Muscle of leg (tissue), 11 donors: Measurements from ENCODE around the gene ATP10B. TPM values are rescaled to one million over a fixed set of nuclear protein-coding genes. Genes with fewer than 3 reads are reported as not detected.

Experiments used
- DNase-seq: peaks from one replicate; pipeline ENCODE4 v3.0.0; 2013
- H3K27ac ChIP-seq: one replicate; pipeline ENCODE4 v1.5.1; 2013; ENCODE audit warnings: mild to moderate bottlenecking, low read length, control low read depth
- H3K27me3 ChIP-seq: one replicate; pipeline ENCODE4 v1.6.1; 2013; ENCODE audit warnings: low read length; ENCODE audit not compliant: control insufficient read depth, insufficient read depth
- H3K36me3 ChIP-seq: one replicate; pipeline ENCODE4 v1.6.1; 2013; ENCODE audit warnings: low read length; ENCODE audit not compliant: control insufficient read depth, insufficient read depth
- H3K4me1 ChIP-seq: one replicate; pipeline ENCODE4 v1.6.1; 2013; ENCODE audit warnings: low read length; ENCODE audit not compliant: control insufficient read depth, insufficient read depth
- H3K4me3 ChIP-seq: one replicate; pipeline ENCODE4 v1.5.1; 2013; ENCODE audit warnings: low read length, control low read depth
- H3K9me3 ChIP-seq: replicated peaks from 2 replicates; pipeline ENCODE4 v1.6.1; 2013; ENCODE audit warnings: low read depth, low read length; ENCODE audit not compliant: control insufficient read depth
- WGBS: methylation state at CpG from one replicate; pipeline ENCODE4 v1.1.5; 2013; ENCODE audit warnings: missing lambda C conversion rate; ENCODE audit not compliant: insufficient coverage; 5-methylcytosine and 5-hydroxymethylcytosine counted together
- polyA plus RNA-seq, 8 donors: library from polyadenylated mRNA; unstranded; fragments of 120-200 nt; gene quantifications; one replicate each; pipeline versions ENCODE4 v1.2.1 to v1.2.3, GENCODE V29; 2013; ENCODE audit warnings: inconsistent platforms in 1 of 8, low replicate concordance in 1 of 8; ENCODE audit not compliant: insufficient read length in 8 of 8, insufficient read depth in 1 of 8
- total RNA-seq: library from RNA; stranded (reverse); fragments of 120-200 nt; gene quantifications from one replicate; pipeline ENCODE4 v1.2.4, GENCODE V29; 2013

Gene ATP10B
- total and polyA plus RNA-seq, 9 donors, result 0.24 to 1.4 (median 0.60) TPM

DNA sequence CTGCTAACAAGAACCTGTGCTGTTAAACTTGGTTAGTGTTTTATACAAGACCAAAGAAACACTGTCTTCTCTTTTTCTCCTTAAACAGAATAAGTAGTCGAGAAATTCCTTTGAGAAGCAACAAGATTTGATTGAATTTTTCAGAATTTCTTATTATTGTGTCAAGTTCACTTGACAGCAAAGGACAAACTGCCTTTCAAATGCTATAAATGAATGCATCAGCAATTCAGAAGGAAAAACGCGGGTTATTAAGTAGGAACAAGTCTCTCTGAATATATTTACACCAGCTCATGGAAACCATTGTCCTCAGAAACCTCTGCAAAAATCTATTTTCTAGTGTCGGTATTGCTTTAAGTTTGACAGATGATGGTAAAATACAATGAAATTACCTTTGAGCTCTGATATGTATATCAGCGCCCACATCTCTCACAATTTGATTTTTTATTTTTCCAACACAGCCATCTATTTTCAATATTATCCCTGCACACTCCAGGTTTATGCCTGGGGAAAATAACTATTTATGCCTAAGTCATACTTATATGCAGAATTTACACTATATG, 4.4 kb downstream of the ATP10B start:
- no peak for DNase-seq
- Histone ChIP-seq H3K9me3 (no peaks in the 10 kb centered on the region), H3K36me3 (no peaks in the 10 kb centered on the region), H3K4me1 (no peaks in the 10 kb centered on the region), H3K27me3 (no peaks in the 10 kb centered on the region), H3K4me3 (no peak overlapping the region), H3K27ac (no peak overlapping the region)
- WGBS, result no CpG with 5 or more reads among the region's 5 CpGs

DNA sequence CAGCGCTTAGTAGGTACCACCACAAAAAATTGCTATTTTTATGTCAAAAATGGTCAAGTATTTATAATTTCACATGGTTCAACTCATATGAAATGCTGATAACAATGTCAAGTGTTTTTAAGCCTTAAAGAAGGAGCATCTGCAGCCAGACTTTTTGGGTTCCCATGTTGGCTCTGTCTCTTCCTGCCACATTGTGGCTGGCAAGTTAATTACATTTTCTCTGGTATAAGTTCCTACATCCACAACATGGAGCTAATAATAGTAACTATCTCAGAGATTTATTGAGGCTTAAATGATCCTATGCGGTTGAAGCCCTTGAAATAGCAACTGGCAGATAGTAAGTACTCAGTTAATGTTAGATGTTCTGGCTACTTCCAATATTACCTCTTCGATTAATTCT, 5.4 kb downstream of the ATP10B start:
- no peak for DNase-seq
- H3K27me3 ChIP-seq, result no peaks in the 10 kb centered on the region
- H3K9me3 ChIP-seq, result no peaks in the 10 kb centered on the region
- no peaks in the 10 kb centered on the region for H3K4me1 ChIP-seq
- no peak overlapping the region for H3K27ac ChIP-seq
- H3K4me3 ChIP-seq, result no peak overlapping the region
- H3K36me3 ChIP-seq, result no peaks in the 10 kb centered on the region
- no CpG with 5 or more reads among the region's 3 CpGs for WGBS

DNA sequence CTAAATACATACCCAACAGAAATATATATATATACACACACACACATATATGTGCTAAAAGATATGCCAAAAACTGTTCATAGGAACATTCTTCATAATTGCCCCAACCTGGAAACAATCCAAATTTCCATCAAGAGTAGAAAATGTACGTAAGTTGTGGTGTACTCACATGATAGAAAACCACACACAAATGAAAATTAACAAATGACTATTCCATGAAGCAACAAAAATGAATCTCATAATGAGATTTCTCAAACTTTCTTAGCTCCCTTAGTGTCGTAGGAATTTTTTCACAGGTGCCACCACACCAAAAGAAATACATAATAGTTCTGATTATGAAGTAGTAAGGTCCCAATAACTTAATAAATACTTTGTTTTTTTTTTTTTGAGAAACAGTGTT, 7.8 kb downstream of the ATP10B start:
- Histone ChIP-seq H3K4me3 (no peak overlapping the region), H3K27me3 (no peaks in the 10 kb centered on the region), H3K36me3 (no peaks in the 10 kb centered on the region), H3K27ac (no peak overlapping the region), H3K4me1 (no peaks in the 10 kb centered on the region), H3K9me3 (no peaks in the 10 kb centered on the region)
- no peak for DNase-seq
- WGBS, result no CpG with 5 or more reads among the region's 2 CpGs

DNA sequence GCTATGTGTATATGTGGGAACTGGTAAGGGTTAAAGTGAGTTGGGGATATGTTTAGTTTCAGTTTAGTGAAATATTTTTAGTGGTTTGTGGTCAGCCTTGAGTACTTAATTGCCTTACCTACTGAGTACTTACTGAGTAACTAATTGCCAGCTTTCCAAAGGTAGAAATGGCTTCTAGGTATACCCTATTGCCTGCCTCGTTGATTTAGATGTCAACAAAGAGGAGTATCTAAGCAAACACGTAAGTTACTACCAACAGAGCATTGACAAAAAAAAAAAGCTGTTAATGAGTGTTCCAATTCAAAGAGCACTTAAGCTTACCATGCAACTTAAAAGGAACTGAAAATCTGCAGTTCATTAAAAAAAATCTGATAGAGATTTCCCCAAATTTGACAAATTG, 8.8 kb downstream of the ATP10B start:
- DNase-seq, result no peak
- no peaks in the 10 kb centered on the region for H3K27me3 ChIP-seq
- no peak overlapping the region for H3K27ac ChIP-seq
- no peaks in the 10 kb centered on the region for H3K4me1 ChIP-seq
- no peaks in the 10 kb centered on the region for H3K36me3 ChIP-seq
- no peaks in the 10 kb centered on the region for H3K9me3 ChIP-seq
- WGBS, result no CpG with 5 or more reads among the region's 2 CpGs
- H3K4me3 ChIP-seq, result no peak overlapping the region

DNA sequence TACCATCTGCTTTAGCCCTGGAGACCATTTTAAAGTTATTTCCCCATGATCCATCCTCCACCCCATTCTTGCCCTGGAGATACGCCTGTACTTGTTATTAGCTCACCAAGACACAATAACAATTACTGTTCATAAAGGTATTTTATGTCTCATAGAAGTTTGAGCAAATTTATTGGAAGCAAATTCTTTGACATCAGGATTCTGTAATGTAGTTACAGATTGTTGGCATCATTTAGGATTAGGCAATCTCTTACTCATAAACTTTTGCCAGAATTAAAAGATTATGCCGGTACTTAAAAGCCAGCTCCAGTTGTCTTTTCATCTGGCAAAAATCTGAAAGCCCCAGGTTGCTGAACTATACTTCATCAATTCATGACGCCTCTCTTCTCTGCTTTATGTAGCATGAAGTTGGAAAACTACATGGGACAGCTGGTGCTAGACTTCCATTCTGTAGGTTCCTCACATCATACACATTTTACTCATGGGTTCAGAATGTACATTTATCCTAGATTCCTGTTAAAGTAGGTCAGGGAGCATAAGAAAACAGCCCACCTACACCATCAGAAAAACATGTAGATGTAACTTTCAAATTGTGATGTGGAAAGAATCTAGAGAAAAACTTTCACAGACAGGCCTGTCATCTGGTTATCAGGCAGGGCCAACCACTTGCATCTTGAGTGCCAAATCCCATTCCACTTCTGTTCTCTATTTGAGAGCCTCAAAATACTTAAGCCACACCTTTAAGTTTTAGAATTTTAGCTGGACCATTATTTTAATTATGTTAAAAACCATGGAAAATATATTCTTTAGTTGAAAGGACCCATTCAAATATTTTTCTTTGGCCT, 14.0 kb downstream of the ATP10B start:
- 80% methylated on average over 1 of the region's 3 CpGs for WGBS
- no peaks in the 10 kb centered on the region for H3K27me3 ChIP-seq
- no peak overlapping the region for H3K27ac ChIP-seq
- H3K36me3 ChIP-seq, result no peaks in the 10 kb centered on the region
- no peaks in the 10 kb centered on the region for H3K9me3 ChIP-seq
- DNase-seq, result peak; percentile 28
- H3K4me3 ChIP-seq, result no peak overlapping the region
- no peaks in the 10 kb centered on the region for H3K4me1 ChIP-seq

DNA sequence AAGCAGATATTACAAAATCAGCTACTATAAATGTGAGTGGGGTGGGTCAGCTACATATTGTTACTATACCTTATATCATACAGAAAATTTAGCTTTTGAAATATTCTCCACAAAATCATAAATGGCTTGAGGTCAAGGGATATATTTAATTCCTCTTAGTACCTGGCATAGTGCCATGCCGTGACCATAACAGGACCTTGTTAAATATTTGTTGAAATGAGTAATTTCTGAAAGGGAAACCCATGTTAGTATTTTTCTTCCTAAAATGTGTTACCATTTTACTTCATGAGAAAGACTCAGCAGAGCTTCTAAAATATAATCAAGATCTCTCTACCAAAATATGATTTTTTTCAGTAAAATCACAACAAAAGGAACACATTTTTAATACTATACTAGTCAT, 14.8 kb downstream of the ATP10B start:
- no peak for DNase-seq
- Histone ChIP-seq H3K36me3 (no peaks in the 10 kb centered on the region), H3K4me3 (no peak overlapping the region), H3K9me3 (peaks cover 3% of the 10 kb centered on the region), H3K27ac (no peak overlapping the region), H3K27me3 (no peaks in the 10 kb centered on the region), H3K4me1 (no peaks in the 10 kb centered on the region)
- no CpG with 5 or more reads among the region's 1 CpG for WGBS

DNA sequence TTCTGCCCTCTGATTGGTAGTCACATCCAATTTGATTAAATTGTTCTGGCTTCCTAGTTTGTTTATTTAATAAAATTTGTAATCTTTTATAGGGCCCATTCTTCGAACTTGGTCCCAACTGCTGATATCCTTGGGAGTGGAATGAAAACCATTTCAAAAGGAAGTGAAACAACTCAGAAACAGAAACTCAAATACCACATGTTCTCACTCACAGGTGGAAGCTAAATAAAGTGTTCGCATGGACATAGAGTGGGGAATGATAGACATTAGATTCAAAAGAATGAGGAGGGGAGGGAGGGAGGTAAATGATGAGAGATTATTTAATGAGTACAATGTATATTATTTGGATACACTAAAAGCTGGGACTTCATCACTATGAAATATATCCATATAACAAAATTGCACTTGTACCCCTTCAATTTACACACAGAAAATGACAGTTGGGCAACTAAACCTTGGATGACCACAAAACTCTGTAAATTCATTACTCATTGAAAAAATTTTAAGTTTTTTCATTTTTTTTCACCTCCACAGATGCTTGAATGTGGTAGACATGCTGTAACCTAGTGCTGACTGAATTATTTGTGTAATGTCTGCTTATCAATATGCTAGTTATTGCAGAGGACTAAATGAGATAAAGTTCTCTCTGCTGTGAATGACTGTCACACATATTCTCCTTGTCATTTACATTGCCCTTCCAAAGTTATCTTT, 16.0 kb downstream of the ATP10B start:
- peaks cover 3% of the 10 kb centered on the region for H3K9me3 ChIP-seq
- H3K27ac ChIP-seq, result no peak overlapping the region
- no peak for DNase-seq
- no peaks in the 10 kb centered on the region for H3K4me1 ChIP-seq
- no peaks in the 10 kb centered on the region for H3K27me3 ChIP-seq
- no peaks in the 10 kb centered on the region for H3K36me3 ChIP-seq
- whole genome bisulfite sequencing, result no CpG with 5 or more reads among the region's 2 CpGs
- no peak overlapping the region for H3K4me3 ChIP-seq

DNA sequence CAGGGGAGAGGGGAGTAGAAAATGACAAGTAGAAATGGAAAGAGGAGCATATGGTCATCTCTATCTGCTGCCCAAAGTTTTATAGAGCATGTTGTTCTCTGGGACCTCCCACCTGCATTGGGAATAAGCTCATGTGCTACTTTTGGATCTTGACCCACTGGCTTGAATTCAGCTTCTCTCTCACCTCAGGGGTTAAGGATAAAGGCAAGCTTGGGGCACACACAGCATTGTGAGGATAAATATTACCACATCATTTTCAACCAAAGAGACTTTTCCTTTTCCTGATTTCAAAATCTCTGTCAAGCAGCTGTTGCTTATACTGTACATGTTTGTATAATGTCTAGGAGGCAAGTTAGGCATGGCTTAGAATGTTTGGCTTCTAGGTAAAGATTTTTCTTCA, 16.6 kb downstream of the ATP10B start:
- no peak overlapping the region for H3K27ac ChIP-seq
- DNase-seq, result peak; percentile 10
- H3K4me3 ChIP-seq, result no peak overlapping the region
- H3K36me3 ChIP-seq, result no peaks in the 10 kb centered on the region
- peaks cover 3% of the 10 kb centered on the region for H3K9me3 ChIP-seq
- no peaks in the 10 kb centered on the region for H3K4me1 ChIP-seq
- no peaks in the 10 kb centered on the region for H3K27me3 ChIP-seq

DNA sequence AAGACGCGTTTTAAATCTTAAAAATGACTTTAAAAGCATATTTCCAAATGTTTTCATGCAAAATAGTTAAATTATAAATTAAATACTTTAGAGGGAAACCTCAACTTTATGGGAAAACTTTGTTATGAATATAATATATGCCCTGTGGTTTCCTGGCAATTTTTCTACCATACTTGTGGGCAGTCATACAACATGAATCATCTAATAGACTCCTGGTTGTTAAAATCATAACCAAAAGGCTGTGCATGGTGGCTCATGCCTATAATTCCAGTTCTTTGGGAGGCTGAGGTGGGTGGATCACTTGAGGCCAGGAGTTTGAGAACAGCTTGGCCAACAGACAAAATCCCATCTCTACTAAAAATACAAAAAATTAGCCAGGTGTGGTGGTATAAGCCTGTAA, 18.2 kb downstream of the ATP10B start:
- Histone ChIP-seq H3K4me1 (no peaks in the 10 kb centered on the region), H3K27ac (no peak overlapping the region), H3K36me3 (no peaks in the 10 kb centered on the region), H3K4me3 (no peak overlapping the region), H3K27me3 (no peaks in the 10 kb centered on the region), H3K9me3 (peaks cover 3% of the 10 kb centered on the region)
- no peak for DNase-seq
- no CpG with 5 or more reads among the region's 2 CpGs for WGBS

DNA sequence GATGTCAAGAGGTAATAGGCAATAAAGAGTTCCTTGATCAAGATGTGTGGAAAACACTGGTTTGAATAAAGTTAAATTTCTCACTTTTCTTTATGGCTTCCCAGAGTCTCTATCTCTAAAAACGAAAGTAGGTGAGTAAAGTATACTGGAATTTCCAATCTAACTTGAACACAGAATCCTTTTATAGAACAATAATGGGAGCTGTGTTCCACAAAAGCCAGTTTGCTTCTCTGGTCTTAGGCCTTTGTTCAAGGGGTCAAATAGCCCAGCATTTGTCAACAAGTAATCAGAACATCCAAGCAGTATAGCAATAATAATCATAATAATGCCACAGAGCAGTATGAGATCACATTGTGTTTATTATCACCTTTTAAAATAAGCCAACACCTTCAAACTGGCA, 20.2 kb downstream of the ATP10B start:
- Histone ChIP-seq H3K4me3 (no peak overlapping the region), H3K36me3 (no peaks in the 10 kb centered on the region), H3K27me3 (no peaks in the 10 kb centered on the region), H3K27ac (no peak overlapping the region), H3K4me1 (no peaks in the 10 kb centered on the region), H3K9me3 (peaks cover 3% of the 10 kb centered on the region)
- WGBS, result no CpG with 5 or more reads among the region's 1 CpG
- DNase-seq, result no peak
